H1 (cell line): ENCODE data around the gene KRTAP10-7. TPM values are rescaled to one million over a fixed set of nuclear protein-coding genes. Genes with fewer than 3 reads are reported as not detected.

Source experiments
- CTCF ChIA-PET: fragments of 300-600 bp; sonication (Branson Sonifier 250); formaldehyde crosslinking; loops from one replicate; lab custom pipeline; 2021; ENCODE audit not compliant: partially characterized antibody; lab: Charles Lee
- POLR2A ChIA-PET: fragments of 300-600 bp; sonication (Branson Sonifier 250); formaldehyde crosslinking; loops from one replicate; lab custom pipeline; 2021; ENCODE audit warnings: inconsistent platforms; ENCODE audit not compliant: partially characterized antibody; lab: Charles Lee
- DNase-seq, 2 experiments: peaks; one replicate each; pipeline versions ENCODE4 v3.0.0 to v3.0.0-alpha.2; 2010 to 2022; ENCODE audit warnings: low spot score in 2 of 2, low read depth in 1 of 2, mixed read lengths in 1 of 2
- FAIRE-seq: peaks from 2 replicates; lab custom pipeline; 2011; peaks lifted over from hg19 to GRCh38; lab: Jason Lieb, UNC
- H2AFZ ChIP-seq: 2 replicates; pipeline ENCODE4 v1.8.1; 2012; ENCODE audit warnings: low read length, inconsistent platforms
- H2AK5ac ChIP-seq: 2 replicates; pipeline ENCODE4 v1.6.1; 2013; ENCODE audit warnings: low read depth, low read length
- H2BK120ac ChIP-seq: replicated peaks from 2 replicates; pipeline ENCODE3; 2013; ENCODE audit warnings: low read depth, low read length, inconsistent platforms
- H2BK12ac ChIP-seq: 2 replicates; pipeline ENCODE4 v1.6.1; 2013; ENCODE audit warnings: low read depth, low read length
- H2BK15ac ChIP-seq: 2 replicates; pipeline ENCODE4 v1.6.1; 2013; ENCODE audit warnings: low read length
- H2BK20ac ChIP-seq: 2 replicates; pipeline ENCODE4 v1.6.1; 2013; ENCODE audit warnings: low read length
- H2BK5ac ChIP-seq: 2 replicates; pipeline ENCODE4 v1.6.1; 2013; ENCODE audit warnings: low read depth, low read length
- H3K14ac ChIP-seq: 2 replicates; pipeline ENCODE4 v1.6.1; 2013; ENCODE audit warnings: inconsistent platforms; ENCODE audit not compliant: insufficient read length
- H3K18ac ChIP-seq: 2 replicates; pipeline ENCODE4 v1.6.1; 2013; ENCODE audit warnings: low read length; ENCODE audit errors: extremely low read depth
- H3K23ac ChIP-seq: 2 replicates; pipeline ENCODE4 v1.6.1; 2013; ENCODE audit warnings: inconsistent platforms; ENCODE audit not compliant: insufficient read length
- H3K23me2 ChIP-seq: 2 replicates; pipeline ENCODE4 v1.6.1; 2013; ENCODE audit warnings: low read depth, low read length
- H3K27ac ChIP-seq: 2 replicates; pipeline ENCODE4 v1.6.1; 2011; ENCODE audit warnings: low read depth, low read length, inconsistent platforms
- H3K27me3 ChIP-seq, 4 experiments: replicated peaks in 1 of 4; 1 replicate in 1 of 4; 2 replicates in 3 of 4; pipeline versions ENCODE4 v1.6.1 to v1.8.1; 2011 to 2013; ENCODE audit warnings: low read length in 3 of 4, mild to moderate bottlenecking in 3 of 4, inconsistent platforms in 2 of 4, mixed read lengths in 2 of 4, moderate library complexity in 1 of 4; ENCODE audit not compliant: control insufficient read depth in 3 of 4, insufficient read depth in 3 of 4; ENCODE audit errors: extremely low read depth in 1 of 4
- H3K36me3 ChIP-seq, 4 experiments: 2 replicates each; pipeline versions ENCODE4 v1.6.1 to v1.8.1; 2011 to 2013; ENCODE audit warnings: mild to moderate bottlenecking in 4 of 4, low read length in 3 of 4, moderate library complexity in 2 of 4, control low read depth in 1 of 4, inconsistent platforms in 1 of 4; ENCODE audit not compliant: insufficient read depth in 4 of 4, control insufficient read depth in 2 of 4
- H3K4ac ChIP-seq: replicated peaks from 2 replicates; pipeline ENCODE3; 2013; ENCODE audit warnings: low read length, low read depth, mixed read lengths, inconsistent platforms; ENCODE audit not compliant: insufficient read length
- H3K4me1 ChIP-seq, 4 experiments: replicated peaks in 1 of 4; 1 replicate in 1 of 4; 2 replicates in 3 of 4; pipeline versions ENCODE4 v1.6.1 to v1.8.1; 2011 to 2013; ENCODE audit warnings: low read length in 3 of 4, inconsistent platforms in 2 of 4, mixed read lengths in 1 of 4; ENCODE audit not compliant: insufficient read depth in 4 of 4, control insufficient read depth in 3 of 4
- H3K4me2 ChIP-seq, 2 experiments: 2 replicates each; pipeline versions ENCODE4 v1.6.1 to v1.8.1; 2011 to 2013; ENCODE audit warnings: low read depth in 2 of 2, low read length in 2 of 2, control low read depth in 1 of 2, inconsistent platforms in 1 of 2, mild to moderate bottlenecking in 1 of 2; ENCODE audit not compliant: insufficient read depth in 1 of 2
- H3K4me3 ChIP-seq, 4 experiments: fragments of 200-600, 300-600 bp in 1 of 4; sonication (generic), shearing (Covaris generic), sonication (Bioruptor Twin) in 1 of 4; 2 replicates each; pipeline versions ENCODE4 v1.5.1 to v1.8.1; 2011 to 2016; ENCODE audit warnings: low read length in 4 of 4, low read depth in 3 of 4, control low read depth in 2 of 4, inconsistent platforms in 2 of 4, mild to moderate bottlenecking in 2 of 4, mixed read lengths in 1 of 4, moderate library complexity in 1 of 4; ENCODE audit not compliant: insufficient read depth in 2 of 4; ENCODE audit errors: extremely low read depth in 1 of 4
- H3K56ac ChIP-seq: replicated peaks from 2 replicates; pipeline ENCODE3; 2013; ENCODE audit warnings: low read depth, mild to moderate bottlenecking, mixed read lengths, low read length, inconsistent platforms; ENCODE audit not compliant: insufficient read length
- H3K79me1 ChIP-seq: 2 replicates; pipeline ENCODE4 v1.6.1; 2013; ENCODE audit warnings: low read depth, low read length, control low read depth
- H3K79me2 ChIP-seq, 2 experiments: 2 replicates each; pipeline versions ENCODE4 v1.6.1 to v1.8.1; 2012 to 2013; ENCODE audit warnings: low read length in 2 of 2, mild to moderate bottlenecking in 2 of 2, inconsistent platforms in 1 of 2; ENCODE audit not compliant: insufficient read depth in 2 of 2, control insufficient read depth in 1 of 2
- H3K9ac ChIP-seq, 4 experiments: replicated peaks in 1 of 4; 1 replicate in 1 of 4; 2 replicates in 3 of 4; pipeline versions ENCODE4 v1.6.1 to v1.8.1; 2011 to 2013; ENCODE audit warnings: low read depth in 3 of 4, low read length in 3 of 4, control low read depth in 2 of 4, mild to moderate bottlenecking in 2 of 4, moderate library complexity in 2 of 4, inconsistent platforms in 1 of 4; ENCODE audit errors: extremely low read depth in 1 of 4
- H3K9me3 ChIP-seq, 2 experiments: 2 replicates each; pipeline versions ENCODE4 v1.6.1 to v1.8.1; 2012 to 2013; ENCODE audit warnings: mild to moderate bottlenecking in 2 of 2, moderate library complexity in 2 of 2, control low read depth in 1 of 2, inconsistent platforms in 1 of 2, low read depth in 1 of 2, low read length in 1 of 2, mixed read lengths in 1 of 2; ENCODE audit not compliant: insufficient read depth in 2 of 2
- H4K20me1 ChIP-seq, 2 experiments: replicated peaks in 1 of 2; 2 replicates each; pipeline versions ENCODE3 to v1.8.1; 2011 to 2013; ENCODE audit warnings: inconsistent platforms in 2 of 2, low read length in 2 of 2, mild to moderate bottlenecking in 1 of 2; ENCODE audit not compliant: insufficient read depth in 2 of 2, control insufficient read depth in 1 of 2
- H4K5ac ChIP-seq: 2 replicates; pipeline ENCODE4 v1.6.1; 2013; ENCODE audit warnings: low read length, low read depth, mixed read lengths, inconsistent platforms; ENCODE audit not compliant: insufficient read length
- H4K8ac ChIP-seq: 2 replicates; pipeline ENCODE4 v1.8.0; 2013; ENCODE audit warnings: mild to moderate bottlenecking, moderate library complexity, low read length, inconsistent platforms; ENCODE audit not compliant: insufficient read depth; ENCODE audit errors: extremely low read depth
- H4K91ac ChIP-seq: replicated peaks from 2 replicates; pipeline ENCODE3; 2013; ENCODE audit warnings: low read length, mixed read lengths, inconsistent platforms; ENCODE audit not compliant: insufficient read length
- BCL11A ChIP-seq, 2 experiments: IDR thresholded peaks; one replicate each; pipeline ENCODE4 v1.6.1; 2011; ENCODE audit warnings: low read depth in 2 of 2, low read length in 2 of 2, mild to moderate bottlenecking in 2 of 2
- BRCA1 ChIP-seq: IDR thresholded peaks from 2 replicates; pipeline ENCODE4 v1.6.1; 2012; ENCODE audit warnings: low read depth, low read length, improper control_type of control experiment
- EGR1 ChIP-seq: IDR thresholded peaks from 2 replicates; pipeline ENCODE4 v1.6.1; 2011; ENCODE audit warnings: low read depth, low read length, borderline replicate concordance
- EZH2 ChIP-seq: fragments of 200-600 bp; sonication (generic); IDR thresholded peaks from 2 replicates; pipeline ENCODE4 v1.7.1; 2012; ENCODE audit warnings: low read depth, mild to moderate bottlenecking, moderate library complexity, low read length, inconsistent platforms; ENCODE audit not compliant: severe bottlenecking
- HDAC2 ChIP-seq, 2 experiments: fragments of 300-600 bp in 1 of 2; sonication (generic) in 1 of 2; IDR thresholded peaks; 2 replicates each; pipeline ENCODE4 v1.6.1; 2011 to 2012; ENCODE audit warnings: low read depth in 2 of 2, low read length in 2 of 2, mild to moderate bottlenecking in 2 of 2, moderate library complexity in 2 of 2, borderline replicate concordance in 1 of 2, inconsistent platforms in 1 of 2
- KDM1A ChIP-seq: fragments of 200-600, 300-600 bp; sonication (generic); IDR thresholded peaks from 2 replicates; pipeline ENCODE4 v1.7.1; 2016; ENCODE audit warnings: mild to moderate bottlenecking, low read length, borderline replicate concordance
- MAFK ChIP-seq: IDR thresholded peaks from 2 replicates; pipeline ENCODE4 v1.6.1; 2012; ENCODE audit warnings: low read depth, mild to moderate bottlenecking, improper control_type of control experiment, low read length
- PHF8 ChIP-seq: fragments of 200-600 bp; sonication (generic); conservative IDR thresholded peaks from 2 replicates; pipeline ENCODE4 v1.7.1; 2012; ENCODE audit warnings: low read depth, mild to moderate bottlenecking, inconsistent platforms, low read length, moderate library complexity
- POLR2A ChIP-seq, 2 experiments: IDR thresholded peaks; 1 replicate in 1 of 2; 2 replicates in 1 of 2; pipeline ENCODE4 v1.6.1; 2011; ENCODE audit warnings: low read depth in 2 of 2, low read length in 2 of 2, mild to moderate bottlenecking in 2 of 2; ENCODE audit errors: control extremely low read depth in 1 of 2
- RBBP5 ChIP-seq: IDR thresholded peaks from 2 replicates; pipeline ENCODE4 v1.7.1; 2012; ENCODE audit warnings: low read depth, mild to moderate bottlenecking, inconsistent platforms, low read length, moderate library complexity, borderline replicate concordance
- RNF2 ChIP-seq: fragments of 200-900, 300-1000 bp; sonication (generic); IDR thresholded peaks from 2 replicates; pipeline ENCODE4 v1.7.1; 2016; ENCODE audit warnings: borderline replicate concordance, low read depth, mild to moderate bottlenecking, antibody characterized with exemption, low read length; ENCODE audit not compliant: poor library complexity, severe bottlenecking; ENCODE audit errors: missing control alignments
- SAP30 ChIP-seq: fragments of 300-600 bp; sonication (generic); IDR thresholded peaks from 2 replicates; pipeline ENCODE4 v1.7.1; 2012; ENCODE audit warnings: low read length, moderate library complexity, mild to moderate bottlenecking, inconsistent platforms; ENCODE audit not compliant: insufficient read depth, insufficient replicate concordance
- TBP ChIP-seq: IDR thresholded peaks from 2 replicates; pipeline ENCODE4 v1.6.1; 2011; ENCODE audit warnings: low read depth, low read length, improper control_type of control experiment
- TCF12 ChIP-seq: IDR thresholded peaks from 2 replicates; pipeline ENCODE4 v1.6.1; 2011; ENCODE audit warnings: low read depth, mild to moderate bottlenecking, low read length
- polyA plus RNA-seq, 7 experiments: library from polyadenylated mRNA; depleted of rRNA in 3 of 7; stranded (reverse) in 5 of 7; unstranded in 2 of 7; fragments of >200 nt in 5 of 7; fragments of 200-250 nt in 2 of 7; gene quantifications; 1 replicate in 5 of 7; 2 replicates in 1 of 7; 4 replicates in 1 of 7; pipeline versions ENCODE4 v1.2.1 to v1.2.3, GENCODE V29; 2011 to 2013; ENCODE audit warnings: missing spikeins in 2 of 7, mixed read lengths in 2 of 7
- total RNA-seq: library from RNA; stranded (reverse); fragmentation: NEBNext Ultra II Directional; extraction: Animal tissue kit (Norgen Biotek cat#: 25700); gene quantifications from 2 replicates; pipeline ENCODE4 v1.2.1, GENCODE V29; 2021

The KRTAP10-7 gene
- total and polyA plus RNA-seq, 2 of the 8 experiments (the other 6 are each of a cell fraction or from before 2014, with no cell fraction given) = not detected

DNA sequence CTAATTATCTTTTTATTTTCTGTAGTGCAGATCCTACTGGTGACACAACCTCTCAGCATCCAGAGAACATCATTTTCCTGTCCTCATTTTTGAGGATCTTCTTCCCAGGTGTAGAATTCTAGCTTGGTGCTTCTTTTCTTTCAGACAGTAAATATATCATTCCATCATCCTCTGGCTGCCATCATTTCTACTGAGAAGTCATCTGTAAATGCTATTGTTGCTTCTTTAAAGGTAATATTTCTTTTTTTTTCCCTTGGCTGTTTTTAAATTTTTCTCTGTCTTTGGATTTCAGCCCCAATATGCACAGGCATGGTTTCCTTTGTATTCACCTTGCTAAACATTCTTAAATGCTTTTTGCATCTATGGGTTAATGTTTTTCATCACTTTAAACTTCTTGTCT is 23.2 kb downstream of the KRTAP10-7 start:
- Histone ChIP-seq H4K5ac (no peak overlapping the region), H3K9me3 (peaks cover 18 to 19% of the 10 kb centered on the region in 2 experiments), H3K4me2 (no peak overlapping the region), H2BK5ac (no peak overlapping the region), H3K79me2 (no peaks in the 10 kb centered on the region), H2AFZ (no peak overlapping the region), H3K27me3 (no peaks in the 10 kb centered on the region), H3K79me1 (no peaks in the 10 kb centered on the region; the same call in 1 of the 2 replicates), H3K23ac (no peak overlapping the region), H2AK5ac (no peak overlapping the region), H3K14ac (no peak overlapping the region), H2BK15ac (no peak overlapping the region), H3K36me3 (no peaks in the 10 kb centered on the region), H3K4me3 (no peak overlapping the region), H4K91ac (no peak overlapping the region), H3K4me1 (no peaks in the 10 kb centered on the region; a peak in 2 of 7 replicates), H2BK12ac (no peak overlapping the region), H3K27ac (no peak overlapping the region), H3K9ac (no peak overlapping the region), H2BK120ac (no peak overlapping the region), H2BK20ac (no peak overlapping the region), H3K23me2 (no peaks in the 10 kb centered on the region), H3K4ac (no peak overlapping the region), H4K20me1 (no peaks in the 10 kb centered on the region), H3K18ac (no peak overlapping the region), H4K8ac (no peak overlapping the region), H3K56ac (no peak overlapping the region)
- DNase-seq (no peak), FAIRE-seq (no peak)
- CTCF ChIA-PET = no interaction called here
- POLR2A ChIA-PET = no interaction called here
- TF ChIP-seq EGR1 (no peak), KDM1A (no peak), TCF12 (no peak), RBBP5 (no peak), MAFK (no peak), TBP (no peak), SAP30 (no peak), HDAC2 (IDR thresholded peaks at IDR 0.05; ENCODE audit: borderline replicate concordance in 1 of 2, low read depth in 2 of 2, low read length in 2 of 2) (no peak), EZH2 (no peak), POLR2A (IDR thresholded peaks at IDR 0.05; ENCODE audit: control extremely low read depth in 1 of 2, low read depth in 2 of 2, low read length in 2 of 2) (no peak), BRCA1 (no peak), BCL11A (IDR thresholded peaks at IDR 0.05; ENCODE audit: low read depth in 2 of 2, low read length in 2 of 2) (no peak), PHF8 (no peak), RNF2 (no peak)
